ENCODE results near the gene KIAA0586. TPM values are rescaled to one million over a fixed set of nuclear protein-coding genes. Genes with fewer than 3 reads are reported as not detected.
"Not testable (repeated sequence)": the region's sequence is repeated elsewhere in the genome, so short reads cannot be mapped to it uniquely, and the experiment has no call there.

KIAA0586 gene
- 20.4 and 30.9 TPM in 2 replicates for total RNA-seq (2014; rRNA removed; shearing (Covaris generic))

- peak; percentile 88 for DNase-seq
- Histone ChIP-seq H3K36me3 (replicated peaks; ENCODE audit: control insufficient read depth, insufficient read depth, low read length) (peaks cover 2% of the 10 kb centered on the region; the same call in 1 of the 2 replicates), H3K4me3 (ENCODE audit: insufficient read depth, low read depth, low read length) (peak within 1 kb of the TSS; percentile 75), H3K27me3 (ENCODE audit: control insufficient read depth, insufficient read depth, low read length) (no peaks in the 10 kb centered on the region)
Observed at GRCh38 chr14:58427281-58428117, at the start of gene KIAA0586, which contains the start of gene TIMM9. TSS of gene KIAA0586 (plus strand) at chr14:58427719. CDS start at chr14:58428265, 546 bp downstream. TSS of gene TIMM9 (minus strand) at chr14:58427531. CDS start at chr14:58411945, 15,586 bp downstream.

DNA sequence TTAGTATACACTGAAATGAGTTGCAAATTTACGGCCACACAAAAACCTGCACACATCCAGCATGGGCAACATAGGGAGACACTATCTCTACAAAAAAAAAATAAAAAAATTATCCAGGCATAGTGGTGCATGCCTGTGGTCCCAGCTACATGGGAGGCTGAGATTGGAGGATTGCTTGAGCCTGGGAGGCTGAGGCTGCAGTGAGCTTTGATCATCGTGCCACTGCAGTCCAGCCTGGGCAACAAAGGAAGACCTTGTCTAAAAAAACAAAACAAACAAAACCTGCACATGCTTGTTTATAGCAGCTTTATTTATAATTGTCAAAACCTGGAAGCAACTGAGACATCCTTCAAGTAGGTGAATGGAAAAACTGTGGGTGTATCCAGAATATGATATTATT, 36.7 kb upstream of the KIAA0586 start:
- peaks cover 4% of the 10 kb centered on the region for H3K27me3 ChIP-seq (ENCODE audit: control insufficient read depth, insufficient read depth, low read length)
- no peak overlapping the region for H3K4me3 ChIP-seq (ENCODE audit: insufficient read depth, low read depth, low read length)
- no peak for DNase-seq
- no peaks in the 10 kb centered on the region for H3K36me3 ChIP-seq (replicated peaks; ENCODE audit: control insufficient read depth, insufficient read depth, low read length)

DNA sequence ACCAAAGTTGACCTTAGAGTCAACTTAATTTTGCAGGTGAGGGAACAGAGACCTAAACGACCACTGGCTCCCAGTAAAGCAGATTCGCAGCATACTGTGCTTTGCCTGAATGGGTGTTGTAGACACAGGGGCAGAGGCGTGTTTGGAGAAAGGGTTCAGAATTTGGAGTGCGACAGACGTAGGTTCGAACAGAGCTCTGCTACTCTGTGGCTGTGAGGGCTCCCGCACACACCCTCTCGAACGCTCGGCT, 32.0 kb upstream of the KIAA0586 start:
- H3K4me3 ChIP-seq (ENCODE audit: insufficient read depth, low read depth, low read length), result peak overlapping the region; percentile 65
- no peaks in the 10 kb centered on the region for H3K36me3 ChIP-seq (replicated peaks; ENCODE audit: control insufficient read depth, insufficient read depth, low read length)
- H3K27me3 ChIP-seq (ENCODE audit: control insufficient read depth, insufficient read depth, low read length), result peaks cover 9% of the 10 kb centered on the region
- no peak for DNase-seq

- peaks cover 9% of the 10 kb centered on the region for H3K27me3 ChIP-seq (ENCODE audit: control insufficient read depth, insufficient read depth, low read length)
- no peaks in the 10 kb centered on the region for H3K36me3 ChIP-seq (replicated peaks; ENCODE audit: control insufficient read depth, insufficient read depth, low read length)
- DNase-seq, result peak; percentile 95
- peak within 1 kb of the TSS; percentile 65 for H3K4me3 ChIP-seq (ENCODE audit: insufficient read depth, low read depth, low read length)
Observed at GRCh38 chr14:58395812-58396788, 31.4 kb upstream of the KIAA0586 start, which contains the start of gene TOMM20L. TSS of gene TOMM20L (plus strand) at chr14:58395930. CDS start at chr14:58395958, 28 bp downstream.

GRCh38 chr14:58397156-58397555, 30.4 kb upstream of the KIAA0586 start:
- no peak overlapping the region for H3K4me3 ChIP-seq (ENCODE audit: insufficient read depth, low read depth, low read length)
- H3K27me3 ChIP-seq (ENCODE audit: control insufficient read depth, insufficient read depth, low read length), result peaks cover 9% of the 10 kb centered on the region
- H3K36me3 ChIP-seq (replicated peaks; ENCODE audit: control insufficient read depth, insufficient read depth, low read length), result no peaks in the 10 kb centered on the region
- no peak for DNase-seq

DNA sequence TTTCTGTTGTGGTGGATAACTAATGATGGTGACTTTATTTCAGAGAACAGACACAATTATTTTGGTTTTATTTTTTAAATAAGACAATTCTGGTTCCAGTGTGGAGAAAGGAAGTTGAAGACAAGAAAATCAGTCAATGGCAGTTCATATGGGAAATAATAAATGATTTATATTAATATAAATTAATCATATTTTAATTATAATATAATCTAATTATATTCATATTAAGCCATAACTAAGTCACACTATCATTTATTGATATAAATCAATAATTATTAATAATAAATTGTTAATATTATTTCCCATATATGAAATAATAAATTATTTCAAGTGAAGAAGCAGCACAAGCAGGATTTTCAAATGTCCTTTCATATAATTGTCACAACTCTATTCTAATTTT, 29.0 kb upstream of the KIAA0586 start:
- no peaks in the 10 kb centered on the region for H3K36me3 ChIP-seq (replicated peaks; ENCODE audit: control insufficient read depth, insufficient read depth, low read length)
- H3K27me3 ChIP-seq (ENCODE audit: control insufficient read depth, insufficient read depth, low read length), result peaks cover 9% of the 10 kb centered on the region
- H3K4me3 ChIP-seq (ENCODE audit: insufficient read depth, low read depth, low read length), result no peak overlapping the region
- DNase-seq, result no peak

- Histone ChIP-seq H3K36me3 (replicated peaks; ENCODE audit: control insufficient read depth, insufficient read depth, low read length) (no peaks in the 10 kb centered on the region), H3K27me3 (ENCODE audit: control insufficient read depth, insufficient read depth, low read length) (peaks cover 9% of the 10 kb centered on the region), H3K4me3 (ENCODE audit: insufficient read depth, low read depth, low read length) (no peak overlapping the region)
- DNase-seq, result no peak
Observed at GRCh38 chr14:58398895-58399294, 28.6 kb upstream of the KIAA0586 start.

DNA sequence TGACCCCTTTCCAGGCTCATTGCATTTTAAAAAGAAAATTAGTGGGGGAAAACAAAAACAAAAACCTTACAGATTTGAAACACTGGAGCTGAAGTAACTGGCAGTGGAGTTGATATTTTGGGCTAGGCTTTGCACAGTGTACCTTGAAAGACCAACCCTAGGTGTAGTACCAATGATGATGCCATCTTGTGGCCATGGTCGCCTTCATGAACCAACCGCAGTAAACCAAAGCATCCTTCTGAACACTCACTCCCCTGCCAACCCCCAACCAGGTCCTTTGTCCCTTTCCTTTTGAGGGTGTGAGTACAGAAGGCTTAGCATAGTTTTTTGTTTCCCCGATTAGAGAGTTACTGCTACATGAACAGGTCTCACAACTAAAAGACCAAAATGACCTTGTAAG, 25.9 kb upstream of the KIAA0586 start:
- no peak overlapping the region for H3K4me3 ChIP-seq (ENCODE audit: insufficient read depth, low read depth, low read length)
- peaks cover 3% of the 10 kb centered on the region; the same call in 1 of the 2 replicates for H3K27me3 ChIP-seq (ENCODE audit: control insufficient read depth, insufficient read depth, low read length)
- H3K36me3 ChIP-seq (replicated peaks; ENCODE audit: control insufficient read depth, insufficient read depth, low read length), result no peaks in the 10 kb centered on the region
- DNase-seq, result peak; percentile 36

GRCh38 chr14:58408681-58409215, 18.8 kb upstream of the KIAA0586 start:
- no peak overlapping the region for H3K4me3 ChIP-seq (ENCODE audit: insufficient read depth, low read depth, low read length)
- DNase-seq, result no peak
- peaks cover 9% of the 10 kb centered on the region for H3K36me3 ChIP-seq (replicated peaks; ENCODE audit: control insufficient read depth, insufficient read depth, low read length)
- H3K27me3 ChIP-seq (ENCODE audit: control insufficient read depth, insufficient read depth, low read length), result no peaks in the 10 kb centered on the region

GRCh38 chr14:58414845-58415244, 12.7 kb upstream of the KIAA0586 start:
- H3K27me3 ChIP-seq (ENCODE audit: control insufficient read depth, insufficient read depth, low read length), result no peaks in the 10 kb centered on the region
- no peak overlapping the region for H3K4me3 ChIP-seq (ENCODE audit: insufficient read depth, low read depth, low read length)
- peaks cover 2% of the 10 kb centered on the region for H3K36me3 ChIP-seq (replicated peaks; ENCODE audit: control insufficient read depth, insufficient read depth, low read length)
- peak; percentile 16 for DNase-seq

DNA sequence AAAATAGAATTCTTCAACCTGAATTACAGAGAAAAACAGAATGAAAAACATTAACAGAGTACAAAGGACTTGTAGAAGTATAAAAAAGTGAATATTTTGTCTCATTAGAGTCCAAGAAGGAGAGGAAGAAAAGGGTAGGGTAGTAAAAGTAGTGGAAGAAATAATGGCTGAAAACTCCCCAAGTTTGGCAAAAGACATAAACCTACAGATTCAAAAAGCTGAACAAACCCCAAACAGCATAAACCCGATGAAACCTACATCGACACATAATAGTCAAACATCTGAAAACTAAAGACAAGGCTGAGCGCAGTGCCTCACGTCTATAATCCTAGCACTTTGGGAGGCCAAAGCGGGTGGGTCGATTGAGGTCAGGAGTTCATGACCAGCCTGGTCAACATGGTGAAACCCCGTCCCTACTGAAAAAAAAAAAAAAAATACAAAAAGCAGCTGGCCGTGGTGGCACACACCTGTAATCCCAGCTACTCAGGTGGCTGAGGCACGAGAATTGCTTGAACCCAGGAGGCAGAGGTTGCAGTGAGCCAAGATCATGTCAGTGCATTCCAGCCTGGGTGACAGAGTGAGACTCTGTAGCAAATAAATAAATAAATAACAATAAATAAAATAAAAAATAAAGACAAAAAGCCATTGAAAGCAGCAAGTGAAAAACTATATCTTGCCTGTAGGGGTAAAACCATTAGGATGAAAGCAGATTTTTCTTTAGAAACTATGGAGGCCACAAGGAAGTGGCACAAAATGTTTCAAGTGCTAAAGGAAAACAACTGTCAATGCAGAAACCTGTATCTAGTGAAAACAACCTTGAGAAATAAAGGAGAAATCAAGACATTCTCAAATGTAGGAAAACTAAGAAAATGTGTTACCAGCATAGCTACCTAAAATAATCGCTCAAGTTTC, 11.6 kb upstream of the KIAA0586 start:
- DNase-seq, result no peak
- Histone ChIP-seq H3K27me3 (ENCODE audit: control insufficient read depth, insufficient read depth, low read length) (no peaks in the 10 kb centered on the region), H3K4me3 (ENCODE audit: insufficient read depth, low read depth, low read length) (no peak overlapping the region), H3K36me3 (replicated peaks; ENCODE audit: control insufficient read depth, insufficient read depth, low read length) (no peaks in the 10 kb centered on the region; the same call in 1 of the 2 replicates)

DNA sequence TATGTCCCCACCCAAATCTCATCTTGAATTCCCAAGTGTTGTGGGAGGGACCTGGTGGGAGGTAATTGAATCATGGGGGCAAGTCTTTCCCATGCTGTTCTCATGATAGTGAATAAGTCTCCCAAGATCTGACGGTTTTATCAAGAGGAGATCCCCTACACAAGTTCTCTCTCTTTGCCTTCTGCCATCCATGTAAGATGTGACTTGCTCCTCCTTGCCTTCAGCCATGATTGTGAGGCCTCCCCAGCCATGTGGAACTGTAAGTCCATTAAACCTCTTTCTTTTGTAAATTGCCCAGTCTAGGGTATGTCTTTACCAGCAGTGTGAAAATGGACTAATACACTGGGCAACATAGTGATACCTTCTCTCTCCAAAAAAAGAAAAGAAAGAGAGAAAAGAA, 10.6 kb upstream of the KIAA0586 start:
- not testable (repeated sequence) for H3K4me3 ChIP-seq (ENCODE audit: insufficient read depth, low read depth, low read length); DNase-seq; H3K27me3 ChIP-seq (ENCODE audit: control insufficient read depth, insufficient read depth, low read length); H3K36me3 ChIP-seq (replicated peaks; ENCODE audit: control insufficient read depth, insufficient read depth, low read length)

- Histone ChIP-seq H3K4me3 (ENCODE audit: insufficient read depth, low read depth, low read length) (peak overlapping the region; percentile 75), H3K27me3 (ENCODE audit: control insufficient read depth, insufficient read depth, low read length) (no peaks in the 10 kb centered on the region), H3K36me3 (replicated peaks; ENCODE audit: control insufficient read depth, insufficient read depth, low read length) (peaks cover under 1% of the 10 kb centered on the region)
- DNase-seq, result peak; percentile 67
Observed at GRCh38 chr14:58426670-58427280, 744 bp upstream of the KIAA0586 start.

All from H7 (cell line).